B cell (primary cell): ENCODE data around the gene TRPV6. TPM values are rescaled to one million over a fixed set of nuclear protein-coding genes. Genes with fewer than 3 reads are reported as not detected.

Experiments
- ATAC-seq: fragments of 200-7000 bp; cut with Tn5 transposase; one replicate; pipeline ENCODE4 v1.10.0; 2021; ENCODE audit warnings: low read depth, mild to moderate bottlenecking, moderate number of reproducible peaks, moderate library complexity
- CTCF ChIA-PET: fragments of 350-600 bp; sonication (Branson Sonifier 250); formaldehyde crosslinking; loops from one replicate; lab custom pipeline; 2021; ENCODE audit warnings: antibody characterized with exemption, inconsistent platforms; lab: Charles Lee
- POLR2A ChIA-PET: fragments of 350-600 bp; sonication (Branson Sonifier 250); formaldehyde crosslinking; loops from one replicate; lab custom pipeline; 2021; ENCODE audit warnings: antibody characterized with exemption; lab: Charles Lee
- DNase-seq: peaks from one replicate; pipeline ENCODE4 v3.0.0; 2013
- H2AFZ ChIP-seq: 2 replicates; pipeline ENCODE4 v1.6.1; 2012; ENCODE audit warnings: mild to moderate bottlenecking, low read depth, low read length; ENCODE audit not compliant: insufficient read depth, poor library complexity, severe bottlenecking
- H3K27ac ChIP-seq, 2 donors: 1 replicate in 1 of 2; 2 replicates in 1 of 2; pipeline ENCODE4 v1.5.1; 2012 to 2013; ENCODE audit warnings: low read length in 2 of 2, mild to moderate bottlenecking in 2 of 2, moderate library complexity in 1 of 2
- H3K27me3 ChIP-seq, 4 experiments: fragments of 200-600 bp in 1 of 4; sonication (generic) in 1 of 4; replicated peaks in 1 of 4; 1 replicate in 2 of 4; 2 replicates in 2 of 4; pipeline versions ENCODE4 v1.6.1 to v1.7.0; 2013 to 2016; ENCODE audit warnings: low read length in 3 of 4, mild to moderate bottlenecking in 2 of 4, mixed read lengths in 1 of 4, moderate library complexity in 1 of 4; ENCODE audit not compliant: insufficient read depth in 4 of 4, control insufficient read depth in 3 of 4; ENCODE audit errors: control extremely low read depth in 1 of 4
- H3K36me3 ChIP-seq, 2 experiments: replicated peaks in 1 of 2; 1 replicate in 1 of 2; 2 replicates in 1 of 2; pipeline versions ENCODE4 v1.6.1 to v1.7.1; 2013; ENCODE audit warnings: low read length in 1 of 2; ENCODE audit not compliant: insufficient read depth in 2 of 2, control insufficient read depth in 1 of 2; ENCODE audit errors: control extremely low read depth in 1 of 2, extremely low read depth in 1 of 2
- H3K4me1 ChIP-seq, 2 donors: fragments of 200-600 bp in 1 of 2; sonication (generic) in 1 of 2; 1 replicate in 1 of 2; 2 replicates in 1 of 2; pipeline versions ENCODE4 v1.5.1 to v1.6.1; 2013 to 2017; ENCODE audit warnings: low read length in 2 of 2; ENCODE audit not compliant: control insufficient read depth in 2 of 2, insufficient read depth in 2 of 2
- H3K4me2 ChIP-seq: replicated peaks from 2 replicates; pipeline ENCODE3; 2012; ENCODE audit warnings: mild to moderate bottlenecking, low read depth, low read length; ENCODE audit not compliant: poor library complexity, severe bottlenecking
- H3K4me3 ChIP-seq, 5 experiments: fragments of 200-600 bp in 1 of 5; sonication (generic) in 1 of 5; 1 replicate in 3 of 5; 2 replicates in 2 of 5; pipeline versions ENCODE4 v1.5.1 to v1.7.0; 2011 to 2016; ENCODE audit warnings: low read length in 4 of 5, mild to moderate bottlenecking in 4 of 5, low read depth in 2 of 5, control low read depth in 1 of 5, moderate library complexity in 1 of 5; ENCODE audit not compliant: insufficient read depth in 1 of 5; ENCODE audit errors: control extremely low read depth in 1 of 5, extremely low read depth in 1 of 5
- H3K79me2 ChIP-seq: fragments of 200-600 bp; sonication (generic); one replicate; pipeline ENCODE4 v1.6.0; 2016; ENCODE audit warnings: low read length; ENCODE audit not compliant: control insufficient read depth, insufficient read depth
- H3K9ac ChIP-seq: fragments of 200-600 bp; sonication (generic); 2 replicates; pipeline ENCODE4 v1.6.1; 2017; ENCODE audit warnings: mild to moderate bottlenecking, low read length, moderate library complexity
- H3K9me3 ChIP-seq, 3 donors: one replicate each; pipeline versions ENCODE4 v1.6.1 to v1.7.1; 2013; ENCODE audit warnings: low read length in 2 of 3; ENCODE audit not compliant: control insufficient read depth in 2 of 3, insufficient read depth in 1 of 3; ENCODE audit errors: control extremely low read depth in 1 of 3
- H4K20me1 ChIP-seq: 2 replicates; pipeline ENCODE4 v1.6.0; 2012; ENCODE audit warnings: mild to moderate bottlenecking, low read length; ENCODE audit not compliant: insufficient read depth, control insufficient read depth, poor library complexity, severe bottlenecking
- H3K27ac Mint-ChIP-seq: one replicate; pipeline ENCODE4 v1.8.0; 2021; ENCODE audit warnings: mixed read lengths
- H3K27me3 Mint-ChIP-seq: one replicate; pipeline ENCODE4 v1.8.0; 2021; ENCODE audit warnings: mixed read lengths
- H3K4me1 Mint-ChIP-seq: one replicate; pipeline ENCODE4 v1.8.0; 2021; ENCODE audit warnings: mixed read lengths
- H3K4me3 Mint-ChIP-seq: one replicate; pipeline ENCODE4 v1.8.0; 2021; ENCODE audit warnings: mixed read lengths
- H3K9me3 Mint-ChIP-seq: one replicate; pipeline ENCODE4 v1.8.0; 2022; ENCODE audit warnings: mixed read lengths; ENCODE audit not compliant: insufficient read depth
- CTCF ChIP-seq: fragments of 200-600 bp; IDR thresholded peaks from one replicate; pipeline ENCODE4 v1.8.0; 2022; ENCODE audit warnings: antibody characterized with exemption, mild to moderate bottlenecking
- EZH2 ChIP-seq: IDR thresholded peaks from 2 replicates; pipeline ENCODE4 v1.6.1; 2012; ENCODE audit warnings: borderline replicate concordance, low read depth, mild to moderate bottlenecking, moderate library complexity, low read length; ENCODE audit not compliant: insufficient read depth, poor library complexity, severe bottlenecking
- whole genome bisulfite sequencing: methylation state at CpG from one replicate; pipeline ENCODE4 v1.1.5; 2013; ENCODE audit warnings: missing lambda C conversion rate; ENCODE audit not compliant: insufficient coverage; 5-methylcytosine and 5-hydroxymethylcytosine counted together
- intact Hi-C: fragments of 100-400 bp; cut with micrococcal nuclease; formaldehyde crosslinking; loops from one replicate; pipeline ENCODE4 v1.10.0; 2022
- polyA plus RNA-seq: library from polyadenylated mRNA; depleted of rRNA; stranded (reverse); fragments of >200 nt; gene quantifications from 2 replicates; pipeline ENCODE4 v1.2.3, GENCODE V29; 2012
- total RNA-seq, 2 donors: library from RNA; stranded (reverse); fragments of 120-200 nt in 1 of 2; gene quantifications; 1 replicate in 1 of 2; 2 replicates in 1 of 2; pipeline versions ENCODE4 v1.2.3 to v1.2.4, GENCODE V29; 2013 to 2022

Gene TRPV6
- total and polyA plus RNA-seq, 2 donors (not counting 1 experiment from before 2014, with no cell fraction given): not detected

- no peak overlapping the region for H3K27ac Mint-ChIP-seq
- ATAC-seq: no peak
- H3K27me3 Mint-ChIP-seq: no peaks in the 10 kb centered on the region
Observed at GRCh38 chr7:142827951-142828500, 57.5 kb downstream of the TRPV6 start.

More at GRCh38 chr7:142827951-142828500, 57.5 kb downstream of the TRPV6 start:
- no peak overlapping the region for H3K27ac ChIP-seq
- no peak for TF ChIP-seq CTCF
- no peak for TF ChIP-seq EZH2
- WGBS: 88% methylated on average over 1 of the region's 1 CpG
- no peak overlapping the region for H3K4me3 ChIP-seq
- H3K4me2 ChIP-seq: no peak overlapping the region
- H3K4me1 ChIP-seq: peaks cover 0 to 1% of the 10 kb centered on the region in 2 donors
- ChIA-PET CTCF (interaction anchor here (1.0 to 1.6 kb wide), 3 partner anchors 17 to 206 kb away, joined by 3 to 7 read pairs (median 5); no protein-coding TSS in a partner anchor), POLR2A (no interaction called here)
- no peak overlapping the region for H3K9ac ChIP-seq
- no peak for DNase-seq
- no peaks in the 10 kb centered on the region for H3K79me2 ChIP-seq
- Mint-ChIP-seq H3K4me1 (peaks cover 16% of the 10 kb centered on the region), H3K9me3 (no peaks in the 10 kb centered on the region), H3K4me3 (no peak overlapping the region)
- H3K9me3 ChIP-seq: peaks cover 0 to 6% (median 2%) of the 10 kb centered on the region in 3 donors
- no peaks in the 10 kb centered on the region for H3K36me3 ChIP-seq
- intact Hi-C loops: no loop called here
- no peaks in the 10 kb centered on the region for H4K20me1 ChIP-seq
- no peak overlapping the region for H2AFZ ChIP-seq
- H3K27me3 ChIP-seq: no peaks in the 10 kb centered on the region
